Activated T-helper 2 cell treated with anti-CD3 and anti-CD28 coated beads, Interferon-gamma antibody, Interleukin-2, Interleukin-4, amounts not matched to agents 10 μg/mL and 5 μg/mL and 100 μg/mL, durations not matched to agents 14 hours and 24 hours and 36 hours (primary cell): ENCODE results near the gene GSK3A. TPM values are rescaled to one million over a fixed set of nuclear protein-coding genes. Genes with fewer than 3 reads are reported as not detected.

Source experiments
- DNase-seq: peaks from one replicate; pipeline ENCODE4 v3.0.0; 2021; ENCODE audit warnings: low spot score
- H3K27ac Mint-ChIP-seq: one replicate; pipeline ENCODE4 v1.8.0; 2021; ENCODE audit warnings: mixed read lengths
- H3K27me3 Mint-ChIP-seq: one replicate; pipeline ENCODE4 v1.8.0; 2021; ENCODE audit warnings: low read depth, mixed read lengths
- H3K36me3 Mint-ChIP-seq: one replicate; pipeline ENCODE4 v1.8.0; 2021; ENCODE audit warnings: low read depth, mixed read lengths
- H3K4me1 Mint-ChIP-seq: one replicate; pipeline ENCODE4 v1.8.0; 2021; ENCODE audit warnings: low read depth, mixed read lengths
- H3K4me3 Mint-ChIP-seq: one replicate; pipeline ENCODE4 v1.8.0; 2021; ENCODE audit warnings: low read depth, mild to moderate bottlenecking, moderate library complexity, mixed read lengths
- H3K9me3 Mint-ChIP-seq: one replicate; pipeline ENCODE4 v1.8.0; 2021; ENCODE audit warnings: mixed read lengths
- intact Hi-C: fragments of 100-400 bp; cut with micrococcal nuclease; formaldehyde crosslinking; loops from one replicate; pipeline ENCODE4 v1.15.1; 2023
- total RNA-seq: library from RNA; stranded (reverse); gene quantifications from 2 replicates; pipeline ENCODE4 v1.2.3, GENCODE V29; 2022

The GSK3A gene
- total RNA-seq, 1 donor from 2014 or later = 52.4 TPM

- peak; percentile 91 for DNase-seq
- peaks cover 18% of the 10 kb centered on the region for H3K4me1 Mint-ChIP-seq
- no peaks in the 10 kb centered on the region for H3K9me3 Mint-ChIP-seq
- intact Hi-C loops = loop anchor here (1.0 to 2.0 kb wide), 4 partner anchors 12 to 56 kb away; no protein-coding TSS in a partner anchor
- H3K27ac Mint-ChIP-seq = peak within 1 kb of the TSS; percentile 62
- peaks cover 7% of the 10 kb centered on the region for H3K27me3 Mint-ChIP-seq
- H3K4me3 Mint-ChIP-seq = peak within 1 kb of the TSS; percentile 74
- peaks cover 13% of the 10 kb centered on the region for H3K36me3 Mint-ChIP-seq
Measured at GRCh38 chr19:42254850-42255765, 12.7 kb upstream of the GSK3A start, which contains the start of gene ERF. Gene ERF (minus strand): TSS chr19:42255128. CDS start chr19:42254999, 129 bp downstream.

GRCh38 chr19:42254089-42254849, 11.9 kb upstream of the GSK3A start:
- H3K27me3 Mint-ChIP-seq = peaks cover 7% of the 10 kb centered on the region
- H3K9me3 Mint-ChIP-seq = no peaks in the 10 kb centered on the region
- peaks cover 13% of the 10 kb centered on the region for H3K36me3 Mint-ChIP-seq
- H3K4me1 Mint-ChIP-seq = peaks cover 18% of the 10 kb centered on the region
- H3K4me3 Mint-ChIP-seq = peak overlapping the region; percentile 74
- DNase-seq = peak; percentile 69
- intact Hi-C loops = loop anchor here (1.0 to 2.0 kb wide), 2 partner anchors 11 to 55 kb away; no protein-coding TSS in a partner anchor
- peak overlapping the region; percentile 62 for H3K27ac Mint-ChIP-seq

GRCh38 chr19:42253245-42254088, 11.1 kb upstream of the GSK3A start:
- DNase-seq = peak; percentile 59
- H3K4me3 Mint-ChIP-seq = peak overlapping the region; percentile 97
- peaks cover 18% of the 10 kb centered on the region for H3K4me1 Mint-ChIP-seq
- H3K27ac Mint-ChIP-seq = peak overlapping the region; percentile 94
- H3K9me3 Mint-ChIP-seq = no peaks in the 10 kb centered on the region
- H3K36me3 Mint-ChIP-seq = peaks cover 13% of the 10 kb centered on the region
- H3K27me3 Mint-ChIP-seq = peaks cover 7% of the 10 kb centered on the region
- intact Hi-C loops = loop anchor here (1.0 to 2.0 kb wide), 2 partner anchors 10 to 55 kb away; no protein-coding TSS in a partner anchor

- Mint-ChIP-seq H3K27me3 (peaks cover 7% of the 10 kb centered on the region), H3K4me1 (peaks cover 18% of the 10 kb centered on the region), H3K36me3 (peaks cover 13% of the 10 kb centered on the region), H3K4me3 (peak overlapping the region; percentile 97), H3K9me3 (no peaks in the 10 kb centered on the region), H3K27ac (peak overlapping the region; percentile 94)
- DNase-seq = no peak
- intact Hi-C loops = no loop called here
Measured at GRCh38 chr19:42252365-42253244, 10.2 kb upstream of the GSK3A start.

- peaks cover 18% of the 10 kb centered on the region for H3K4me1 Mint-ChIP-seq
- H3K36me3 Mint-ChIP-seq = peaks cover 15% of the 10 kb centered on the region
- H3K4me3 Mint-ChIP-seq = peak overlapping the region; percentile 97
- intact Hi-C loops = no loop called here
- peak overlapping the region; percentile 31 for H3K27ac Mint-ChIP-seq
- no peaks in the 10 kb centered on the region for H3K9me3 Mint-ChIP-seq
- peaks cover 7% of the 10 kb centered on the region for H3K27me3 Mint-ChIP-seq
- no peak for DNase-seq
Measured at GRCh38 chr19:42251572-42252358, 9.4 kb upstream of the GSK3A start.

GRCh38 chr19:42250666-42251531, 8.5 kb upstream of the GSK3A start:
- peaks cover 20% of the 10 kb centered on the region for H3K4me1 Mint-ChIP-seq
- H3K9me3 Mint-ChIP-seq = no peaks in the 10 kb centered on the region
- peaks cover 2% of the 10 kb centered on the region for H3K27me3 Mint-ChIP-seq
- H3K4me3 Mint-ChIP-seq = peak overlapping the region; percentile 26
- intact Hi-C loops = no loop called here
- peaks cover 15% of the 10 kb centered on the region for H3K36me3 Mint-ChIP-seq
- peak overlapping the region; percentile 42 for H3K27ac Mint-ChIP-seq
- DNase-seq = no peak

- no peaks in the 10 kb centered on the region for H3K27me3 Mint-ChIP-seq
- H3K36me3 Mint-ChIP-seq = peaks cover 15% of the 10 kb centered on the region
- no peaks in the 10 kb centered on the region for H3K9me3 Mint-ChIP-seq
- H3K27ac Mint-ChIP-seq = peak overlapping the region; percentile 40
- no peak for DNase-seq
- peaks cover 21% of the 10 kb centered on the region for H3K4me1 Mint-ChIP-seq
- intact Hi-C loops = no loop called here
- H3K4me3 Mint-ChIP-seq = no peak overlapping the region
Measured at GRCh38 chr19:42250183-42250665, 7.8 kb upstream of the GSK3A start.

GRCh38 chr19:42249769-42250168, 7.4 kb upstream of the GSK3A start:
- H3K4me3 Mint-ChIP-seq = no peak overlapping the region

GRCh38 chr19:42249149-42249750, 6.8 kb upstream of the GSK3A start:
- DNase-seq = no peak
- Mint-ChIP-seq H3K4me1 (peaks cover 26% of the 10 kb centered on the region), H3K36me3 (peaks cover 15% of the 10 kb centered on the region), H3K27me3 (no peaks in the 10 kb centered on the region), H3K9me3 (no peaks in the 10 kb centered on the region), H3K4me3 (no peak overlapping the region), H3K27ac (no peak overlapping the region)
- intact Hi-C loops = no loop called here

More at GRCh38 chr19:42249769-42250168, 7.4 kb upstream of the GSK3A start:
- Mint-ChIP-seq H3K4me1 (peaks cover 26% of the 10 kb centered on the region), H3K27me3 (no peaks in the 10 kb centered on the region), H3K36me3 (peaks cover 15% of the 10 kb centered on the region), H3K9me3 (no peaks in the 10 kb centered on the region), H3K27ac (no peak overlapping the region)
- no peak for DNase-seq
- intact Hi-C loops = no loop called here
